Measurements from ENCODE around the gene KIAA1549. TPM values are rescaled to one million over a fixed set of nuclear protein-coding genes. Genes with fewer than 3 reads are reported as not detected.
A peak's percentile ranks its signal among the peaks of the same experiment; 100 is the strongest.

Gene KIAA1549
- total and polyA plus RNA-seq, 12 donors: 0.49 to 2.1 (median 1.6) TPM

DNA sequence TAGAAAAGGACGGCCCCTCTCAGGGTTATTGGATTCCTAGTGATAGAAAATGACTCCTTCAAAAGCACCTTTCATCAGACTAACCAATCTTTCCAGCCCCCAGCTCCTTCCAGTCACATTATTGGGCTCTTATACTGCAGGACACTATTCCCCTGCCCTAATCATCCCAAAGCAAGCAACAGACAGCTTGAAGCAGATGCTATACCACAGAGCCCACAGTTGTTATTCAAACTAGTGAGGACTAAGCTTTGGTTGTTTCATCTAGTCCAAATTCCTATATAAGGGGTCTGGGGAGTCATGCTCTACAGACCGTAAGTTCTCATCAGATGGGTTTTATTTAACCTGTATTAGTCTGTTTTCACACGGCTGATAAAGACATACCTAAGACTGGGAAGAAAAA is 30.2 kb upstream of the KIAA1549 start:
- no peak overlapping the region for H3K27ac ChIP-seq
- H3K4me3 ChIP-seq: no peak overlapping the region
- H3K36me3 ChIP-seq: no peaks in the 10 kb centered on the region
- ATAC-seq (no peak), DNase-seq (no peak)
- WGBS, 2 donors: 88 to 90% methylated on average over 3 of the region's 3 CpGs
- no peaks in the 10 kb centered on the region for H3K4me1 ChIP-seq
- H3K9me3 ChIP-seq: no peaks in the 10 kb centered on the region
- no peak for TF ChIP-seq CTCF (IDR thresholded peaks at IDR 0.05)
- H3K27me3 ChIP-seq: peaks cover 0 to 6% (median 0%) of the 10 kb centered on the region in 7 donors
- intact Hi-C loops (cut with DNase I): no loop called here

- intact Hi-C loops (cut with DNase I): no loop called here
- no peak for DNase-seq
- H3K36me3 ChIP-seq: no peaks in the 10 kb centered on the region
- no peak for ATAC-seq
- no peak for TF ChIP-seq CTCF (IDR thresholded peaks at IDR 0.05)
- no peak overlapping the region for H3K4me3 ChIP-seq
- no peak overlapping the region for H3K27ac ChIP-seq
- peaks cover 0 to 4% (median 0%) of the 10 kb centered on the region in 7 donors for H3K27me3 ChIP-seq
- H3K4me1 ChIP-seq: no peaks in the 10 kb centered on the region
- peaks cover 0 to 17% (median 0%) of the 10 kb centered on the region in 11 donors for H3K9me3 ChIP-seq
Observed at GRCh38 chr7:139004321-139005090, 23.3 kb upstream of the KIAA1549 start.

GRCh38 chr7:138999414-138999813 is 18.2 kb upstream of the KIAA1549 start:
- Histone ChIP-seq H3K27me3 (peaks cover 0 to 4% (median 0%) of the 10 kb centered on the region in 7 donors), H3K4me1 (no peaks in the 10 kb centered on the region), H3K36me3 (no peaks in the 10 kb centered on the region), H3K27ac (no peak overlapping the region), H3K9me3 (peaks cover 0 to 9% (median 0%) of the 10 kb centered on the region in 11 donors), H3K4me3 (no peak overlapping the region)
- DNase-seq: no peak
- ATAC-seq: no peak
- no peak for TF ChIP-seq CTCF (IDR thresholded peaks at IDR 0.05)
- WGBS, 2 donors: 85% methylated on average over 3 of the region's 3 CpGs
- intact Hi-C loops (cut with DNase I): loop anchor here in 1 of 10 donors (5.0 kb wide), 1 partner anchor 1502 kb away; no protein-coding TSS in a partner anchor

DNA sequence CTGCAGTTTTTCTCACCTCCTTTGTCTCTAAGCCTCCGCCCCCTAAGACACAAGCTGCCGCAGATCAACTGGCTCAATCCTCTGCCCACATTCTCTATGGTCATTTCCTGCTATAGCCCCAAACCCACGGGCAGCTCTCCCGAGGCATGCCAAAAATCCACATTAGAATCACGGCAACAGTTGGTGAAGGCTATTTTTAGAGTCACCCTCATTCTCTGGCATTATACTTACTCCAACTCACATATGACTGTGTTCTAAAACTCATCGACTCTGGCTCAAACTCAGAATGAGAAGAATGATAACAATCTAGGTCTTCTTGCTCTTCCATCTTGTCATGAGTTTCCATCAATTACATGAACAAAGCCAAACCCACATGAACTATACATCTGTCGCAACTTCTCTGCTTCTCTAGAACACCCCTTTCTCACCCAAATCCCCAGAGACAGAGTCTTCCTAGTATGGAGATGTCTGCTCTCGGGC is 10.9 kb upstream of the KIAA1549 start:
- no peak overlapping the region for H3K4me3 ChIP-seq
- ATAC-seq (peak in 3 of 8 donors; percentile 44 to 71 (median 57)), DNase-seq (no peak)
- WGBS, 2 donors: 50 to 68% methylated on average over 8 of the region's 8 CpGs
- H3K36me3 ChIP-seq: no peaks in the 10 kb centered on the region
- no peak for TF ChIP-seq CTCF (IDR thresholded peaks at IDR 0.05)
- H3K27ac ChIP-seq: no peak overlapping the region
- no peaks in the 10 kb centered on the region for H3K27me3 ChIP-seq
- H3K4me1 ChIP-seq: no peaks in the 10 kb centered on the region
- intact Hi-C loops (cut with DNase I): no loop called here
- H3K9me3 ChIP-seq: peaks cover 0 to 17% (median 11%) of the 10 kb centered on the region in 11 donors
